ENCODE measurements around the gene CALN1.
"Not testable (repeated sequence)": the region's sequence is repeated elsewhere in the genome, so short reads cannot be mapped to it uniquely, and the experiment has no call there.

CALN1 gene

GRCh38 chr7:71737931-71738540, 674.1 kb downstream of the CALN1 start:
- DNase-seq (ENCODE audit: low spot score) = not testable (repeated sequence)

- peak; percentile 84 for DNase-seq (ENCODE audit: low spot score)
Observed at GRCh38 chr7:71735961-71736556, 676.1 kb downstream of the CALN1 start.

- peak; percentile 84 for DNase-seq (ENCODE audit: low spot score)
Observed at GRCh38 chr7:71733107-71733870, 678.8 kb downstream of the CALN1 start.

- no peak for DNase-seq (ENCODE audit: low spot score)
Observed at GRCh38 chr7:71731740-71732139, 680.4 kb downstream of the CALN1 start.

All from Ammon's horn (tissue), 1 donor.